GM19467 (cell line): ENCODE measurements around the gene SCP2.

Source experiments
- ATAC-seq: cut with Tn5 transposase; IDR thresholded peaks from one replicate; pipeline ENCODE4 v1.9.1; 2021; ENCODE audit warnings: mild to moderate bottlenecking, moderate library complexity; ENCODE audit not compliant: unreplicated experiment

The SCP2 gene

GRCh38 chr1:53080041-53080440, 153.0 kb downstream of the SCP2 start:
- ATAC-seq: no peak

- ATAC-seq: no peak
Measured at GRCh38 chr1:53080769-53081168, 153.7 kb downstream of the SCP2 start.

DNA sequence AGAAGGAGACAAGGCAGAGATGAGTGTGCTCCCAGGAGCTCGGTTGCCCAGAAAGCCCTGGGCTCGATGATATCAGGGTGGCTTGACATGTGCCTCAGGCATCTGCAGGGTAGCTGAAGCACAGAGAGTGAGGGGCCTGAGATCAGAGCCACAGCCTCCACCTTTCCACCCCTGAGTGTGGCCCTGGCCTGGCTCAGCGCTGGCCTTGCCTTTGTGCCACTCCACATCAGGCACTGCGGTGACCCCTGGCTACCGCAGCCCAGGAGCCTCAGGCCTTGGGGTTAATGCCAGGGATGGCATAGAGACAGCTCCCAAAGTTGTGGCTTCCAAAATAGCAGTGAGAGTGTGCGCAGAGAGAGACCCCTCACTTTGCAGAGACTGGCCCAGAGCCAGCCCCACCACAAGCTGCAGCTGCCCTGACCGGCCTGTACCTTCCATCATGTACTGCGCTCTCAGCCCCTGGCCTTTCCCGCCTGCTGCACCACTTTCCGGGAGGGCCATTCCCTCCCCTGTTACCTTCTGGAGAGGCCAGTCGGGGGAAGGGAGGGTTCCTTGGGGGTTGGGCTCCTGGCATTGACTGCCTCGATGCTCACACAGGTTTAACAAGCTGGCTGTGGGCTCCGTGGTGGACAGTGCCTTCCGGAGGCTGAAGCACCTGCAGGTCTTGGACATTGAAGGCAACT, 154.4 kb downstream of the SCP2 start:
- ATAC-seq: no peak

DNA sequence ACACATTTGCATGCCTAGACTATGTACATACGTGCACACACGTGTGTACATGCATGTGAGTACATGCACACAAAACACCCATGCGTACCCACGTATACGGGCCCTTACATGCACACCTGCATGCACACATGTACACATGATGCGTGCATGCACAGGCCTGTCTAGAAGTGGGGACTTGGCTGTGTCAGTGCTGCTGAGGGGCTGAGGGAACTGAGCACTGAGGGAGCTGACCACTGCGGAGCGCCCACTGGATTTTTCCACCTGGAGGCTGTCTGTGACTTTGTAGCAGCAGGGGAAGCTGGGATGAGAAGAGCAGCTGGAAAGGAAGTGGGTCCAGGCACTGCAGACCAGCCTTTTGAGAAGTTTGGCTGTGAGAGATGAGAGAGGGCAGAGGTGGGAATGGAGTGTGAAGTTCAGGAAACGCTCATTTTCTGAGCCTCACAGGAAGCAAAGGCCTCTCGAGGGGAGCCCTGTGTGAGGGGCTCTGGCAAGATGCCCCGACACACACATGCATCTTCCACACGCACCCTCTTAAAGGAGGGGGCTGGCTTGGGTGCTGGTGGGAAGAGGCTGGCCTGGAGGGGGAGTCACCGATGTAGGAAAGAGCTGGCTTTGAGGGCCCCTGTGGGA, 155.9 kb downstream of the SCP2 start:
- ATAC-seq: no peak

DNA sequence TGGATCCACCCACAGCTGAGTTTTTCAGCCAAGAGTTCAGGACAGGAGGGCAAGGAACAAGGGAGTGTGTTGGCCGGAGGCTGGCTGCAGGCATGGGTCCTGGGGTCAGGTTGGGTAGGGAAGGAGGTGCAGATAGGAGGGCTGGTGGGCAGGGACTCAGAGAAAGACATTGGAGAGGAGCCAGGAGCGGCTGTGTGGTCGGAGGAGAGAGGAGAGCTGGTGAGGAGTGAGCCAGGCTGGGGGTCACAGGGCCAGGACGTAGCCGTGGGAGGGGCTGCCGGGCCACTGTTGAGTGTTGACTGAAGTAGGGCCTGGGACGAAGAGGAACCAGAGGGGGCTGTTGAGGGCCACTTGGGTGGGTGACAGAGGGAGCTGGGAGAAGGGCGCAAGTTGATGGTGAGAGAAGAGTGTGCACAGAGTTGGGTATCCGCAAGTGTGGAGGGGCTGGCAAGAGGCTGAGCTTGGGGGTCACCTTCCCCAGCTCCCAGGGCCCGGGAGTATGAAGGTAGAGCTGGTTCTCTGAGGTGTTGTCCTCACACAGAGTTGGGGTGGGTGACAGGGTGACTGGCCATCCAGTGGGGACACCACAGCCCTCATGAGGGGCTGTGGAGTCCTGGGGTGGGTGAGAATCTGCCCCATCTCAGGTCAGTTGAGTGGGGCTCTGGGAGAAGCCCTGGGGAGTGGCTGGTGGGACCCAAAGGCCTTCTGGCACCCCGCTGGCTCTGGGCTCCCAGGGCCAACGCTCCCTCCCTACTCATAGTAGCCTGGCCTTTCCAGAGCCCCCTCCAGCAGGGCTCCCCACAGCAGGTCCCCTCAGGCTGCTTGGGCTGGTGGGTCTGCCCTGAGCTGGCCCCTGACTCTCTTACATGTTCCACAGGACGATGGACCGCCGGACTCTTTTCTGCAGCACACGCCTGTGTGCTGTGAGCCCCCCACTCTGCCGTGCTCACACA, 156.8 kb downstream of the SCP2 start:
- ATAC-seq: no peak

GRCh38 chr1:53084589-53084971, 157.5 kb downstream of the SCP2 start:
- ATAC-seq: no peak

GRCh38 chr1:53085405-53085804, 158.3 kb downstream of the SCP2 start:
- no peak for ATAC-seq

DNA sequence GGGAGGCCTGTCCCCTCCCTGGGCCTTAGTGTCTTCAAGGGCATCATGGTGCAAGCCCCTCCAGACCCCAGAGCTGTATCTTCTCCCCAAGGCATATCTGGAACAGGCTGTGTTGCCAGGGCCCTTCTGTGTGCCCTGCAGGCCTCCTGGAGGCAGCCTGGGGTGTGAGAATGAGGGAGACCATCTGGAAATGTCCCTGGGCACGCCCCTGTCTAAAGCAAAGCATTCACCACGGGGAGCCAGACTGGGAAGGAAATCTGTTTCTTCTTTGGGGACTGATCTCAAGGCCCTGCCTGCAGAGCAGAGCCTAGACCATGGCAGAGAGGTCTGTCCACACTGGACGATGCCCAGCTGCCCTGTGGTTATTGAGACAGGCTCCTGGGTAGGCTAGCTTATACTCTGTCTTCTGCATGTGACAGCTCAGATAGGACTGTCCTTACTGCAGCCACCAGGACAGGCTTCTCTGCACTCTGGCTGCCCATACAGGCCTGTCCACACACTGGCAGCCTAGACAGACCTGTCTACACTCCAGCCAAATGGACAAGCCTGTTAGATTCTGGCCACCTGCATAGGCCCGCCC, 159.5 kb downstream of the SCP2 start:
- ATAC-seq: no peak

GRCh38 chr1:53087332-53088285, 160.5 kb downstream of the SCP2 start:
- no peak for ATAC-seq

DNA sequence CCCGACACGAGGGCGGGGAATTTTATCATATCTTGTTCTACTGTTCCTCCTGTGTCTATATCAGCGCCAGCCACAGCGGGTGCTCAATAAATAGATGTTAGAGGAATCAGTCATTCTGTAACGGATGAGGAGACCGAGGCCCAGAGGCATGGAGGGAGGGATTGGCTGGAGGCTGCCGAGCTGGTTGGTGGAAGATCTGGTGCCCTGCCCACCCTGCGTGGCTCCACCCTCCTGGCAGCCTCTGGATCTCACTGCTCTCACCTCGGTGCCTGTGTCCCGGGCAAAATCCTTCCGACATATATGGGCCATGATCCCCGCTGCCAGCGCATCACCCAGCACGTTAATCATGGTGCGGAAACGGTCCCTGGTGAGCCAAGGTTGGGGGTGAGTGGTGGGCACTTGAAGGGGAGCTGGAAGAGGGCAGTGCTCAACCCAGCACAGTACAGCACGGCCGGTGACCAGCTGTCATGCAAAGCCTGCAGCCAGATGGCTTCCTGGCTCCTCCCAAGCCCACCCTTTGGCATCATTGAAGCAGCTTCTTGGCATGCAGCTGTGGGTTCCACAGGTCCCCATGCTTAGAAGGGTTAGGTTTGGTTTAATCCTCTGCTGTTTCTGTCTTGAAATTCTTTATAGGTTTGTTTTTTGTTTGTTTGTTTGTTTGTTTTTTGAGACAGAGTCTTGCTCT, 161.7 kb downstream of the SCP2 start:
- no peak for ATAC-seq

DNA sequence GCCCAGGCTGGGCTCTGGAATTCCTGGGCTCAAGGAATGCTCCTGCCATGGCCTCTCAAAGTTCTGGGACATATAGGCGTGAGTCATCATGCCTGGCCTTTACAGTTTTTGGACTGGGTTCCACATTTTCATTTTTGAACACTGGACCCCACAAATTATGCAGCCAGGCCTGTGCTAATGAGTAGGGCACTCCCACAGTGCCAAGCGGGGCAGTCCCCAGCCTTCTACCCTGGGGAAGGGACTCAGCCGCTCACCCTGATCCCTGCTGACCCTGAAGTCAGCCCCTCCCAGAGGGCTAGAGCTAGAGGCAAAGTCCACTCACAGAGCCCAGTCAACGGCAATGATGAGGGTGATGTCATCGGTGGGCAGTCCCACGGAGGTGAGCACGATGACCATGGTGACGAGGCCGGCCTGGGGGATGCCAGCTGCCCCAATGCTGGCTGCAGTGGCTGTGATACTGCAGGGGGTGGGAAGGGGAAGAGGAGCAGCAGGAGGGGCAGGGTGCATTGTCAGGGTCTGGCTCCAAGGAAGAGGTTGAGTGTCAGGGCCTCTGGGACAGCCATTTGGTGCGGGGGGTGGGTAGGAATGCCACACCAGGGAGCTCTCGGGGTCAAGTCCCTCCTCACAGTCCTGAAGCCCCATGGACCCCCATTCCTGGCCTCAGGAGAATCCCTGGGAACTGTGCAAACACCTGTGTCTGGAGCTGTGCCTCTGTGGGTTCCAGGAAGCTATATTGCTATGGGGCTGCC, 162.6 kb downstream of the SCP2 start:
- no peak for ATAC-seq

GRCh38 chr1:53090227-53091147, 163.4 kb downstream of the SCP2 start:
- no peak for ATAC-seq

- no peak for ATAC-seq
Measured at GRCh38 chr1:53091841-53092645, 165.0 kb downstream of the SCP2 start.

DNA sequence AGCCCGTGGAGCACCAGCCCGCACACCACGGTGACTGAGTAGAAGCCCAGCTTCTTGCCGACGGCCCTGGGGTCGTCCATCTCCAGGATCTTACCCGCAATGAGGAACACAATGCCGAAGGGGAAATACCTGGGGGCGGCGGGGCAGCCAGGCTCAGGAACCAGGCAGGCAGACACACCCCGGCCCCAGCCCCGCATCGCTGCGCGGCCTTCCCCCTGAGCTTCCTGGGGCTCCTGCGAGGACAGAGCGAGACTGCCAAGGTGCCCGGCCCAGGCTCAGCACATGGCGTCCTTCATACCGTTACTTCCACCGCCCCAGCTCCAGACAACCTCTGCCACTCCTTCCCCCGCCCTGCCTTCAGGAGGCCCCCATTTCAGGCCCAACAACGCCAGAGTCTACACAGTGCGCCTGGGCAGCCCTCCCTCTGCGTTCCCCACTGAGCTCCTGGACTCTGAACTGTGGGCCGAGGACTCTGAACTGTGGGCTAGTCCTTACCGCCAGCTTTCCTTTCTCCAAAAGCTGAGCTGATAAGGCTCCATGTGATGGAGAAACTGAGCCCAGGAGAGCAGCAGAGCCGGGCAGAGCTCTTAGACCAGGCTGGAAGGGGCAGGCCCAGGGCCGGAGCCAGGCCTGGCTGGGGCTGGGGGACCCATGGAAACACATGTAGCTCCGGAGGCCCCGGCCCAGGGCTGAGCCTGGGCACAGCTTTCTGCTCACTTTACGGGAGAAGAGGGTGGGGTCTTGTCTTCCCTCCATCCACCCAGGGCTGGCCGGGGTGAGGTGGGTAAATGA, 165.8 kb downstream of the SCP2 start:
- no peak for ATAC-seq

- no peak for ATAC-seq
Measured at GRCh38 chr1:53093451-53093754, 166.3 kb downstream of the SCP2 start.

GRCh38 chr1:53093778-53094532, 166.9 kb downstream of the SCP2 start:
- ATAC-seq: no peak
